ENCODE results near the gene UBA7. TPM values are rescaled to one million over a fixed set of nuclear protein-coding genes. Genes with fewer than 3 reads are reported as not detected.

Gene UBA7
- total and polyA plus RNA-seq, 2 of the 13 experiments (the other 11 are each of a cell fraction or from before 2014, with no cell fraction given): 9.5 to 16.5 TPM

- intact Hi-C loops (cut with micrococcal nuclease; ENCODE audit: unreplicated experiment): no loop called here
- no peak overlapping the region for H3K9ac ChIP-seq (ENCODE audit: insufficient read depth, low read depth, low read length)
- no peak for DNase-seq (ENCODE audit: low spot score)
- no peak overlapping the region for H3K4me2 ChIP-seq (ENCODE audit: low read depth, low read length)
- in situ Hi-C loops (cut with HindIII; ENCODE audit: extremely low pct_ligation_motif_present, low pct_unique_long_range_greater_than_20kb): no loop called here
- ATAC-seq: no peak
- POLR2A ChIA-PET: no interaction called here
- no peak overlapping the region for H2AFZ ChIP-seq (ENCODE audit: low read length)
- no peaks in the 10 kb centered on the region for H4K20me1 ChIP-seq (ENCODE audit: insufficient read depth, low read length)
- no peak for FAIRE-seq
- no peak overlapping the region for H3K27ac ChIP-seq (ENCODE audit: extremely low read length, insufficient read depth, low read length)
- BruUV-seq (replicated peaks): no TSS peak
- H3K4me1 ChIP-seq (ENCODE audit: insufficient read depth, low read length): peaks cover 38% of the 10 kb centered on the region
- H3K79me2 ChIP-seq (ENCODE audit: insufficient read depth, low read length): no peaks in the 10 kb centered on the region
- 74% methylated on average over 8 of the region's 13 CpGs for WGBS (ENCODE audit: low lambda C conversion rate)
- H3K27me3 ChIP-seq (ENCODE audit: control insufficient read depth in 1 of 2, insufficient read depth in 2 of 2, low read length in 2 of 2): peaks cover 0 to 1% of the 10 kb centered on the region in 2 experiments; a peak in 1 of 5 replicates
- peak; percentile 58 for TF ChIP-seq HNF4A (CRISPR knock-in tag; IDR thresholded peaks at IDR 0.05)
- TF ChIP-seq ZNF546 (CRISPR knock-in tag; conservative IDR thresholded peaks at IDR 0.05): no peak
- peak; percentile 77; the same call in 1 of the 2 replicates for TF ChIP-seq THRA (CRISPR knock-in tag; IDR thresholded peaks at IDR 0.05; ENCODE audit: borderline replicate concordance)
- peak in 1 of 2 experiments; percentile 29; a peak in 1 of 4 replicates for TF ChIP-seq NR2F1 (CRISPR knock-in tag; IDR thresholded peaks at IDR 0.05)
- peak; percentile 24; the same call in 1 of the 2 replicates for TF ChIP-seq RXRB (CRISPR knock-in tag; IDR thresholded peaks at IDR 0.05; ENCODE audit: borderline replicate concordance)
- no peak for TF ChIP-seq RAD51 (IDR thresholded peaks at IDR 0.05; ENCODE audit: borderline replicate concordance)
- no peak for TF ChIP-seq ZNF563 (CRISPR knock-in tag; IDR thresholded peaks at IDR 0.05)
- peak; percentile 58 for TF ChIP-seq RARA (CRISPR knock-in tag; IDR thresholded peaks at IDR 0.05)
- CTCF ChIA-PET (ENCODE audit: low intra/inter-chr PET ratio, low total read pairs): no interaction called here
- no peaks in the 10 kb centered on the region for H3K36me3 ChIP-seq (replicated peaks in 1 of 2; ENCODE audit: control insufficient read depth in 1 of 2, insufficient read depth in 2 of 2, low read length in 2 of 2)
- no peaks in the 10 kb centered on the region for H3K9me3 ChIP-seq (ENCODE audit: low read length)
- H3K4me3 ChIP-seq (replicated peaks in 1 of 3; ENCODE audit: insufficient read depth in 1 of 3, low read depth in 2 of 3, low read length in 3 of 3): no peak overlapping the region
Observed at GRCh38 chr3:49793486-49794085, 20.2 kb downstream of the UBA7 start.

Data from HepG2 (cell line).